IMR-90 (cell line): Measurements from ENCODE around the gene TRIM66. TPM values are rescaled to one million over a fixed set of nuclear protein-coding genes. Genes with fewer than 3 reads are reported as not detected.

Source experiments
- ATAC-seq: fragments of 200-7000 bp; cut with Tn5 transposase; 2 replicates; pipeline ENCODE4 v1.9.1; 2020; ENCODE audit warnings: low read depth, mild to moderate bottlenecking, moderate library complexity
- BruUV-seq: library from RNA; stranded (reverse); fragments of 400-500 nt; replicated peaks from 2 replicates; lab custom pipeline; 2021; lab: Mats Ljungman, UMichigan
- CTCF ChIA-PET: fragments of 300-600 bp; formaldehyde crosslinking; extraction: SDS; loops from one replicate; lab custom pipeline; 2021; ENCODE audit warnings: antibody characterized with exemption; lab: Yijun Ruan, JAX
- POLR2A ChIA-PET: fragments of 300-600 bp; sonication (Branson Sonifier 250); formaldehyde crosslinking; loops from one replicate; lab custom pipeline; 2022; ENCODE audit warnings: antibody characterized with exemption; ENCODE audit not compliant: unreplicated experiment; lab: Charles Lee
- DNase-seq: peaks from one replicate; pipeline ENCODE4 v3.0.0; 2013
- H2AFZ ChIP-seq: replicated peaks from 2 replicates; pipeline ENCODE3; 2013; ENCODE audit warnings: low read length, mild to moderate bottlenecking; ENCODE audit not compliant: poor library complexity
- H2AK5ac ChIP-seq: 2 replicates; pipeline ENCODE4 v1.6.1; 2013; ENCODE audit warnings: low read depth, low read length, inconsistent platforms
- H2AK9ac ChIP-seq: replicated peaks from 2 replicates; pipeline ENCODE3; 2013; ENCODE audit warnings: mild to moderate bottlenecking, low read depth, low read length, moderate library complexity; ENCODE audit not compliant: poor library complexity
- H2BK120ac ChIP-seq: 2 replicates; pipeline ENCODE4 v1.6.1; 2013; ENCODE audit warnings: low read depth, low read length, inconsistent platforms
- H2BK15ac ChIP-seq: 3 replicates; pipeline ENCODE4 v1.6.1; 2013; ENCODE audit warnings: low read depth, low read length, inconsistent platforms
- H2BK20ac ChIP-seq: 2 replicates; pipeline ENCODE4 v1.6.1; 2013; ENCODE audit warnings: low read depth, mild to moderate bottlenecking, inconsistent platforms, low read length, moderate library complexity
- H2BK5ac ChIP-seq: 2 replicates; pipeline ENCODE4 v1.6.1; 2013; ENCODE audit warnings: mild to moderate bottlenecking, low read depth, low read length, inconsistent platforms; ENCODE audit not compliant: poor library complexity, severe bottlenecking
- H3K14ac ChIP-seq: replicated peaks from 2 replicates; pipeline ENCODE4 v1.6.1; 2013; ENCODE audit warnings: low read depth, low read length, inconsistent platforms
- H3K18ac ChIP-seq: 2 replicates; pipeline ENCODE4 v1.6.1; 2013; ENCODE audit warnings: low read depth, low read length, control low read depth
- H3K23ac ChIP-seq: 2 replicates; pipeline ENCODE4 v1.6.1; 2013; ENCODE audit warnings: low read depth, low read length, inconsistent platforms
- H3K27ac ChIP-seq: 2 replicates; pipeline ENCODE4 v1.5.1; 2013; ENCODE audit warnings: mild to moderate bottlenecking, control low read depth, low read length; ENCODE audit not compliant: insufficient read depth
- H3K27me3 ChIP-seq: 2 replicates; pipeline ENCODE4 v1.6.1; 2013; ENCODE audit warnings: low read length; ENCODE audit not compliant: control insufficient read depth, insufficient read depth
- H3K36me3 ChIP-seq: 2 replicates; pipeline ENCODE4 v1.6.1; 2013; ENCODE audit warnings: low read length, mixed read lengths; ENCODE audit not compliant: control insufficient read depth, insufficient read depth
- H3K4ac ChIP-seq: 2 replicates; pipeline ENCODE4 v1.6.1; 2013; ENCODE audit warnings: low read depth, low read length, inconsistent platforms
- H3K4me1 ChIP-seq: 2 replicates; pipeline ENCODE4 v1.6.1; 2013; ENCODE audit warnings: low read length, mixed read lengths; ENCODE audit not compliant: control insufficient read depth, insufficient read depth
- H3K4me2 ChIP-seq: 2 replicates; pipeline ENCODE4 v1.6.1; 2013; ENCODE audit warnings: low read depth, mild to moderate bottlenecking, control low read depth, low read length, moderate library complexity
- H3K4me3 ChIP-seq: 2 replicates; pipeline ENCODE4 v1.5.1; 2013; ENCODE audit warnings: low read depth, mild to moderate bottlenecking, control low read depth, low read length, moderate library complexity; ENCODE audit not compliant: insufficient read depth
- H3K56ac ChIP-seq: 2 replicates; pipeline ENCODE4 v1.6.1; 2013; ENCODE audit warnings: low read length, inconsistent platforms; ENCODE audit not compliant: insufficient read depth; ENCODE audit errors: extremely low read depth
- H3K79me1 ChIP-seq, 2 experiments: 2 replicates each; pipeline ENCODE4 v1.6.1; 2013; ENCODE audit warnings: low read length in 2 of 2, inconsistent platforms in 1 of 2, low read depth in 1 of 2
- H3K9ac ChIP-seq: 2 replicates; pipeline ENCODE4 v1.6.1; 2013; ENCODE audit warnings: low read depth, low read length, control low read depth
- H3K9me1 ChIP-seq: 2 replicates; pipeline ENCODE4 v1.6.1; 2013; ENCODE audit warnings: low read length, inconsistent platforms; ENCODE audit not compliant: insufficient read depth
- H3K9me3 ChIP-seq: 2 replicates; pipeline ENCODE4 v1.6.1; 2013; ENCODE audit warnings: low read length; ENCODE audit not compliant: control insufficient read depth, insufficient read depth
- H4K20me1 ChIP-seq: 2 replicates; pipeline ENCODE4 v1.6.1; 2013; ENCODE audit warnings: low read length, inconsistent platforms; ENCODE audit not compliant: insufficient read depth
- H4K5ac ChIP-seq: 2 replicates; pipeline ENCODE4 v1.6.1; 2013; ENCODE audit warnings: mild to moderate bottlenecking, low read depth, low read length, control low read depth
- H4K8ac ChIP-seq, 2 experiments: 2 replicates each; pipeline ENCODE4 v1.6.1; 2013; ENCODE audit warnings: low read depth in 2 of 2, low read length in 2 of 2, control low read depth in 1 of 2, inconsistent platforms in 1 of 2
- H4K91ac ChIP-seq: 2 replicates; pipeline ENCODE4 v1.6.1; 2013; ENCODE audit warnings: low read depth, low read length, inconsistent platforms; ENCODE audit not compliant: insufficient read depth
- MXI1 ChIP-seq: IDR thresholded peaks from 2 replicates; pipeline ENCODE4 v1.6.1; 2012; ENCODE audit warnings: low read depth, mild to moderate bottlenecking, low read length, moderate library complexity, borderline replicate concordance
- RAD21 ChIP-seq: IDR thresholded peaks from 2 replicates; pipeline ENCODE4 v1.6.1; 2012; ENCODE audit warnings: low read length, improper control_type of control experiment
- WGBS, 2 experiments: methylation state at CpG; one replicate each; pipeline versions ENCODE4 v1.1.5 to v1.1.7; 2013; ENCODE audit warnings: missing lambda C conversion rate in 2 of 2; ENCODE audit not compliant: insufficient read length in 1 of 2; ENCODE audit errors: extremely low coverage in 2 of 2; 5-methylcytosine and 5-hydroxymethylcytosine counted together
- dilution Hi-C: fragments of 300-500 bp; cut with HindIII; formaldehyde crosslinking; loops from one replicate; pipeline ENCODE4 v1.14.3; 2018; ENCODE audit warnings: low sequenced_read_pairs; ENCODE audit not compliant: unreplicated experiment
- in situ Hi-C: fragments of 300-500 bp; cut with MboI; formaldehyde crosslinking; loops from 3 replicates; pipeline ENCODE4 v1.14.3; 2019; ENCODE audit warnings: low sequenced_read_pairs, inconsistent platforms, mixed read lengths
- intact Hi-C: fragments of 100-400 bp; cut with micrococcal nuclease; formaldehyde crosslinking; loops from 2 replicates; pipeline ENCODE4 v1.10.0; 2022
- polyA plus RNA-seq, 3 experiments: library from polyadenylated mRNA; depleted of rRNA; stranded (reverse); fragments of >200 nt; gene quantifications; 2 replicates each; pipeline ENCODE4 v1.2.3, GENCODE V29; 2012; ENCODE audit warnings: low replicate concordance in 1 of 3
- total RNA-seq: library from RNA; depleted of rRNA; stranded (reverse); fragments of >200 nt; gene quantifications from 2 replicates; pipeline ENCODE4 v1.2.3, GENCODE V29; 2012
- TF ChIP-seq, protein P1 (sequence below): fragments of 150-350 bp; IDR thresholded peaks from 2 replicates; pipeline ENCODE4 v1.6.1; 2017; ENCODE audit warnings: mild to moderate bottlenecking, antibody characterized with exemption, low read length, low read depth

TRIM66 gene
- total and polyA plus RNA-seq, 2 of the 4 experiments (the other 2 are of a cell fraction) = 4.4 to 5.0 TPM

DNA sequence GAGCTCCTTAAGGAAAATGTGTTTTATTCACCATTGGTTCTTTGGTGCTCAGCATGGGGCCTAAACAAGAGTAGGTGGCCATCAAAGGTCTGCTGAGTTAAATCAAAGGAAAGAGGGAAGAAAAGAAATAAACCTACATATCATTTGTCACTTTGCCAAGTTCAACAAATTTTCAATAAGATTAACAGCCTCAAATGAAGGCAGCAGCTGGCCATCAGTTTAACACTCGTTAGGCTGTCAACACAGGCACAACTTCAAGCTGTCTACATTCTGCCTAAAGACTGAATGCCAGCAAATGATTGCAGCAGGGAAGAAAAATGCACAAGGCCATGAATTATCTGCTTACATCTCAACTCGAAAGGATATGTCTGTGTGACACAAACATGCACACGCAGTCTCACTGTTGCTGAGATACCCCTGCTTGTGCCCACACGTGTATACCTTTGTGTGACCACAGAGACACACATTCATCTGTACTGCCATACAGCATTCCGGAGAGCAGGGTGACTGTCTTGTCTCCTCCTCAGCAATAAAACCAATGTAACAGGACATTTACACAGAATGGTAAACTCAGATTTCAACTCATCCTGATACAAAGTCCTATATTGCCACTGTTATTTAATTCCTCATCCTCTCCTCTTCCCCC, 40.1 kb downstream of the TRIM66 start:
- Histone ChIP-seq H2AFZ (no peak overlapping the region), H3K4me3 (no peak overlapping the region), H2AK9ac (no peak overlapping the region), H3K4me2 (no peak overlapping the region), H2AK5ac (peak overlapping the region; percentile 7; the same call in 1 of the 2 replicates), H3K14ac (no peak overlapping the region), H3K9me1 (peaks cover 10% of the 10 kb centered on the region), H2BK120ac (no peak overlapping the region), H3K27me3 (no peaks in the 10 kb centered on the region), H2BK15ac (no peak overlapping the region), H3K79me1 (no peaks in the 10 kb centered on the region; a peak in 1 of 4 replicates), H4K91ac (no peak overlapping the region), H4K20me1 (no peaks in the 10 kb centered on the region), H3K56ac (no peak overlapping the region), H3K36me3 (peaks cover 30% of the 10 kb centered on the region), H4K5ac (no peak overlapping the region), H3K4me1 (peaks cover 2% of the 10 kb centered on the region; the same call in 1 of the 2 replicates), H2BK20ac (no peak overlapping the region), H2BK5ac (no peak overlapping the region), H4K8ac (no peak overlapping the region), H3K23ac (no peak overlapping the region), H3K27ac (no peak overlapping the region), H3K9ac (no peak overlapping the region), H3K9me3 (no peaks in the 10 kb centered on the region), H3K18ac (no peak overlapping the region), H3K4ac (no peak overlapping the region)
- POLR2A ChIA-PET = no interaction called here
- ATAC-seq = no peak; the same call in 1 of the 2 replicates
- no TSS peak for BruUV-seq
- no peak for TF ChIP-seq MXI1
- TF ChIP-seq RAD21 = no peak
- TF ChIP-seq, protein P1, sequence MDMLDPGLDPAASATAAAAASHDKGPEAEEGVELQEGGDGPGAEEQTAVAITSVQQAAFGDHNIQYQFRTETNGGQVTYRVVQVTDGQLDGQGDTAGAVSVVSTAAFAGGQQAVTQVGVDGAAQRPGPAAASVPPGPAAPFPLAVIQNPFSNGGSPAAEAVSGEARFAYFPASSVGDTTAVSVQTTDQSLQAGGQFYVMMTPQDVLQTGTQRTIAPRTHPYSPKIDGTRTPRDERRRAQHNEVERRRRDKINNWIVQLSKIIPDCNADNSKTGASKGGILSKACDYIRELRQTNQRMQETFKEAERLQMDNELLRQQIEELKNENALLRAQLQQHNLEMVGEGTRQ = no peak
- DNase-seq = no peak
- CTCF ChIA-PET = interaction anchor here (1.1 kb wide), 1 partner anchor 38 kb away, joined by 3 read pairs; no protein-coding TSS in a partner anchor
- intact Hi-C loops = no loop called here
- in situ Hi-C loops = no loop called here
- WGBS, 2 experiments = 47% methylated on average over 2 of the region's 5 CpGs; no CpG with 5 or more reads in 1 of the 2 experiments
- dilution Hi-C loops = no loop called here
